Left kidney (tissue), 2 donors: ENCODE measurements around the gene S1PR4. TPM values are rescaled to one million over a fixed set of nuclear protein-coding genes. Genes with fewer than 3 reads are reported as not detected.
A peak's percentile ranks its signal among the peaks of the same experiment; 100 is the strongest.
"Not testable (repeated sequence)": the region's sequence is repeated elsewhere in the genome, so short reads cannot be mapped to it uniquely, and the experiment has no call there.

Experiments used
- DNase-seq: peaks from one replicate; pipeline ENCODE4 v3.0.0-alpha.2; 2013
- polyA plus RNA-seq: library from polyadenylated mRNA; unstranded; fragments of 120-200 nt; gene quantifications from one replicate; pipeline ENCODE4 v1.2.1, GENCODE V29; 2013; ENCODE audit not compliant: insufficient read length

S1PR4 gene
- polyA plus RNA-seq, 1 donor = 0.12 TPM

DNA sequence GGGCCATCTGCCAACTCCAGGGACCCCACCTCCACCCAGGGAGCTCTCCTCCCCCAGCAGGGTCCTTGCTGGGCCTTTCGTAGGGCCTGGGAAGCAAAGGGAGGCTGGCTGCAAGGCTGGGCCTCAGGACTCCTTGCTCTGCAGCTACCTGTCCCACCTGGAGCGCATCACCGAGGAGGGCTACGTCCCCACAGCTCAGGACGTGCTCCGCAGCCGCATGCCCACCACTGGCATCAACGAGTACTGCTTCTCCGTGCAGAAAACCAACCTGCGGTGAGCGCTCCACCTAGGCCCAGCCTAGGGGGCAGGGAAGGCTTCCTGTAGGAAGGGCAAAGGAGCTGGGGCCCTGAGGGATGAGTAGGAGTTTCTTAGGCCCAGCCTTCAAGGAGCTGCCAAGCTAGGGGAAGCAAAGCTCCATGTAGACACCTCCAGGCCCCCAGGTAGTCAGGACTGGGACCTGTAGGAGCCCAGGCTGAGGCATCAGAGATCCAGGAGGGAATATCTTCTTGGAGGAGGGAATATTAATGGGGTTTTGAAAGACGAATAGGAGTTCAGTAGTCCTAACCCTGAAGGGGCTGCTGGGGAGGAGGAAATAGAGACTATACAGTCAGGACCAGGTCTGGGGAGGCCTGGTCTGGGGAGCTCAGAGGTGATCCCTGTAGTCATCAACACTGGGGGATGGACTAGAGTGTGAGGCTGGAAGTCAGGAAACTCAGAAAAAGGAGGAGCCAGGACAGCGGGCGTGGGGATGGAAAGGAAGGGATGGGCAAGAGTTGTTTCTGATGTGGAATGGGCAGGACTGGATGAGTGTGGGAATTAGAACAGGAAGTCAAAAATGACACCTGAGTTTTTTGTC lies 26.8 kb upstream of the S1PR4 start:
- no peak for DNase-seq

DNA sequence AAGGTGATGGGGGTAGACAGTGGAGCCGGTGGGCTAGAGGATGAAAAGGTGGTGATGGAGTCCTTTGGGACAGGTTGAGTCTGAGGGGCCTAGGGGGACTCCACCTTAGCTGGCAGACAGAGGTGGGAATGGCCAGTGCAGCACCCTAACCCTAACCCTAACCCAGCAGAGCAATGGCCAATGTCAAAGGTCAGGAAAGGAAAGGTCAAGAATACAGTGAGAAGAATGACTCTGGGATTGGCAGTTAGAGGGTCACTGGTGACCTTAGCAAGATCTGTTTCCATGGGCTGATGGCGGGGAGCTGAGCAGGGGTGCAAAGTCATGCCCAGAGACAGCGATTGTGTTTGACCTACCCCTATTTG lies 26.2 kb upstream of the S1PR4 start:
- no peak for DNase-seq

GRCh38 chr19:3153286-3154230 lies 25.0 kb upstream of the S1PR4 start:
- no peak for DNase-seq

- DNase-seq = not testable (repeated sequence)
Measured at GRCh38 chr19:3154447-3154846, 24.1 kb upstream of the S1PR4 start.

- no peak for DNase-seq
Measured at GRCh38 chr19:3154957-3155736, 23.4 kb upstream of the S1PR4 start.

DNA sequence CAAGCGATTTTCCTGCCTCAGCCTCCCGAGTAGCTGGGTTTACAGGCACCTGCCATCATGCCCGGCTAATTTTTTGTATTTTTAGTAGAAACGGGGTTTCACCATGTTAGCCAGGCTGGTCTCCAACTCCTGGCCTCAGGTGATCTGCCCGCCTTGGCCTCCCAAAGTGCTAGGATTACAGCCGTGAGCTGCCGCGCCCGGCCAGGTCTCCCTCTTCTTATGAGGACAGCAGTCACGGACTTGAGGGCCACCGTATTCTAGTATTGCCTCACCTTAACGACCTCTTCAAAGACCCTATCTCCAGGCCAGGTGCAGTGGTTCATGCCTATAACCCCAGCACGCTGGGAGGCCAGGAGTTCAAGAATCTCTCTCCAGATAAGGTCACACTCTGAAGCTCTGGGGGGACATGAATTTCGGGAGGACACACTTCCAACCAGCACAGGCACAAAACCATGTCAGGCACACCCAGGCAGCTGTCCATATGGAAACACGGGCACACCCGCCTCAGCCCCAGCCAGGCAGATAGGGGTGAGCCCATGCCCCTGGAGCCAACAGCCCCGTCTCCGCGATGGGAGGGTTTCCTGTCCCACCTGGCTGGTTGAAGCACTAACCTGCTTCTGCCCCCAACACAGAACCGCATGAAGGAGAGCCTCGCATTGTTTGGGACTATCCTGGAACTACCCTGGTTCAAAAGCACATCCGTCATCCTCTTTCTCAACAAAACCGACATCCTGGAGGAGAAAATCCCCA lies 21.3 kb upstream of the S1PR4 start:
- DNase-seq = no peak

- no peak for DNase-seq
Measured at GRCh38 chr19:3159565-3159964, 19.0 kb upstream of the S1PR4 start.

DNA sequence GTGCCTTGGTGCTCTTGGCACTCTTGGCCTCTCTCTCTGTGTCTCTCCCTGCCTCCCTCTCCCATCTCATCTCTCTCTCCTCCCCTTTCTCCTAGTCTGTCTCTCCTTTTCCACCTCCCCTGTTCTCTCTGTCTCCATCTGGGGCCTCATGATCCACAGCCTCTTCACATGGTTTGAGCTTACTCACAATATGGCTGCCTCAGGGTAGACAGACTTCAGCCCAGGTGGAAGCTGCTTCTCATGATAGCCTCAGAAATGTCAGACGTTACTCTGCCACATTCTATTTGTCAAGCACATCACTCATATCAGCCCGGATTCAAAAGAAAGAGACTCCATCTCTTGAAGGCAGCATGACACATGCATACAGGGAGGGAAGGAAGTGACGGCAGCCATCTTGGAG lies 18.4 kb upstream of the S1PR4 start:
- no peak for DNase-seq

DNA sequence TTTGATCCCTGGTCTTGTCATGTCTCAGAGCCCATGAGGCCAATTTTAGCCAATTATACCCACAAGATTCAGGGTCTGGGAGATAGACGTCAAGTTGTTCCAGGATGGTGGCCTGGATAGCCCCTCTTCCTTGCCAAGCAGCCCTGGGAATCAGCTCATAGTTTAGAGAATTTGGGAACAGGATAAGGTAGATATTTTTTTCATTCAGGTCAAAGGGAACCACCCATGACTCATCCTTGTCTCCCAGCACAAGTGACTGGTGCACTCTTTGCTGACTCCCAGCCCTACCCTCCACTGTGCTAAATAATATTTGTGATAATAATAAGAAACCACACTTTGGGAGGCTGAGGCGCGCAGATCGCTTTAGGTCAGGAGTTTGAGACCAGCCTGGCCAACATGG lies 17.1 kb upstream of the S1PR4 start:
- DNase-seq = no peak

DNA sequence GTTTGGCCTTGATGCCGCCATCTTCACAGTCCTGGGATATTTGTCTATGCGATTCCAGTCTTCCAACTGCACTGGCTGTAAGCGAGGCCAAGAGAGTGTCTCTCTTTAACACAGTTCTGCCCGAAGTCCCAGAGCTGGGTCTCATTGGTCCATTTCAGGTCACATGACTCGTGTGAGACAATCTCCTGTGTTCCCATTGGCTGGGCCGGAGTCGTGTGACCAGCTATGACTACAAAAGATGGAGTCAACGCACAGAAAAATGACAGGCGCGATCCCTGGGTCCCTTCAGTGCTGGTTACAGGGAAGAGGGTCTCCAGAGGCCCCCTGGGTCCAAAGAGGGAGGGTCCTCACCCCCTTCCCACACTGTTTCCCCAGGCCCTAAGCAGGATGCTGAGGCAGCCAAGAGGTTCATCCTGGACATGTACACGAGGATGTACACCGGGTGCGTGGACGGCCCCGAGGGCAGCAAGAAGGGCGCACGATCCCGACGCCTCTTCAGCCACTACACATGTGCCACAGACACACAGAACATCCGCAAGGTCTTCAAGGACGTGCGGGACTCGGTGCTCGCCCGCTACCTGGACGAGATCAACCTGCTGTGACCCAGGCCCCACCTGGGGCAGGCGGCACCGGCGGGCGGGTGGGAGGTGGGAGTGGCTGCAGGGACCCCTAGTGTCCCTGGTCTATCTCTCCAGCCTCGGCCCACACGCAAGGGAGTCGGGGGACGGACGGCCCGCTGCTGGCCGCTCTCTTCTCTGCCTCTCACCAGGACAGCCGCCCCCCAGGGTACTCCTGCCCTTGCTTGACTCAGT lies 15.9 kb upstream of the S1PR4 start:
- no peak for DNase-seq

DNA sequence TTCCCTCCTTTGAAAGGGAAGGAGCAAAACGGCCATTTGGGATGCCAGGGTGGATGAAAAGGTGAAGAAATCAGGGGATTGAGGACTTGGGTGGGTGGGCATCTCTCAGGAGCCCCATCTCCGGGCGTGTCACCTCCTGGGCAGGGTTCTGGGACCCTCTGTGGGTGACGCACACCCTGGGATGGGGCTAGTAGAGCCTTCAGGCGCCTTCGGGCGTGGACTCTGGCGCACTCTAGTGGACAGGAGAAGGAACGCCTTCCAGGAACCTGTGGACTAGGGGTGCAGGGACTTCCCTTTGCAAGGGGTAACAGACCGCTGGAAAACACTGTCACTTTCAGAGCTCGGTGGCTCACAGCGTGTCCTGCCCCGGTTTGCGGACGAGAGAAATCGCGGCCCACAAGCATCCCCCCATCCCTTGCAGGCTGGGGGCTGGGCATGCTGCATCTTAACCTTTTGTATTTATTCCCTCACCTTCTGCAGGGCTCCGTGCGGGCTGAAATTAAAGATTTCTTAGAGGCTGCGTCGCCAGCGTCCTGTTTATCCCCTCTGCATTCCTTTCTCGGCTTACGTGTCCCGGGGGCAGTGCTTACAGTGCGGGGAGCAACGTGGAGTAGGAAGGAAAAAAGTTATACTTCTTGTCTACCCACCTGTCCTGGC lies 15.2 kb upstream of the S1PR4 start:
- peak; percentile 54 for DNase-seq

DNA sequence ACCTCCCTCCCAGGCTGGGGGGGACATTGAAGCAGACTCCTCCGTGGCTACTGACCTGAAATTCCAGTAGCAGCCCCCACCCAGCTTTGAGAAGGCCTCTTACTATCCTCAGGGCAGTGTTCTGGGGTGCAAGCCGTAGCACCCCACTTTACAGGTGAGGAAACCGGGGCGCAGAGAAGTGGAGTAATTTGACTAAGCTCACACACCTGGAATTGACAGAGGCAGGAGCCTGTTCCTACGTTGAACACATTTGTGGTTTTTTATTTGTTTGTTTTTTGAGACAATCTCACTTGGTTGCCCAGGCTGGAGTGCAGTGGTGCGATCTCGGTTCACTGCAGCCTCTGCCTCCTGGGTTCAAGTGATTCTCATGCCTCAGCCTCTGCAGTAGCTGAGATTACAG lies 14.6 kb upstream of the S1PR4 start:
- DNase-seq = no peak

- DNase-seq = no peak
Measured at GRCh38 chr19:3167533-3168272, 10.9 kb upstream of the S1PR4 start.

DNA sequence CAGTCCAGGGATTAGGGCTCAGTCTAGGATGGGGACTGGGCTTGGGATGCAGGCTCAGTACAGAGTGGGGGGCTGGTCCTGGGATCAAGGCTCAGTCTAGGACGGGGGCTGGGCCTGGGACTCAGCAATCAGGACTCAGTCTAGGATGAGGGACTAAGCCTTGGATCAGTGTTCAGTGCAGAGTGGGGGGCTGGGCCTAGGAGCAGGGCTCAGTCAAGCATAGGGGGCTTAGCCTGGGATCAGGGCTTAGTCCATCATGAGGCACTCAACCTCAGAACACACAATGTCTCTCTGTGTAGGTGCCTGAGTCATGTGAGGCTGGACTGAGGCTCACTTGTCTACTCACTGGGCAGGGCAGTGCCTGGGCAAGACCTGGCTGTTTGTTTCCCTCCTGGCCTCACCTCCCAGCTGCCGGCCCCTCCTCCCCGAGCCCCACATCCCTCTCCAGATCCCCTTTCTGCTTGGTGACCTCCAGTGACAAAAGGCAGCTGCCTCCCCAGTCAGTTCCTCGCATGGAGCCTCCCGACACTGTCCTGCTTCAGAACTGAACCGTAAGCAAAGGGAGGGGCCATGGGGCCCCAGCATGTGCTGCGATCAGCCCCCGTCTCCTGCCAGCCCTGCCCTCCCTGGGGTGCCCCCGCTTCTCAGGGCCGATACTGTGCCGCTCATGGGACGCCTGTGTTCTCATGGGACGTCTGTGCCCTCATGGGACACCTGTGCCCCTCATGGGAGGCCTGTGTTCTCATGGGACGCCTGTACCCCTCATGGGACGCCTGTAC lies 6.5 kb upstream of the S1PR4 start:
- no peak for DNase-seq

DNA sequence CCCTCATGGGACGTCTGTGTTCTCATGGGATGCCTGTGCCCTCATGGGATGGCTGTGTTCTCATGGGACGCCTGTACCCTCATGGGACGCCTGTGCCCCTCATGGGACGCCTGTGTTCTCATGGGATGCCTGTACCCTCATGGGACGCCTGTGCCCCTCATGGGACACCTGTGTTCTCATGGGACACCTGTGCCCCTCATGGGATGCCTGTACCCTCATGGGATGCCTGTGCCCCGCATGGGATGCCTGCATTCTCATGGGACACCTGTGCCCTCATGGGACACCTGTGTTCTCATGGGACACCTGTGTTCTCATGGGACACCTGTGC lies 5.9 kb upstream of the S1PR4 start:
- not testable (repeated sequence) for DNase-seq

DNA sequence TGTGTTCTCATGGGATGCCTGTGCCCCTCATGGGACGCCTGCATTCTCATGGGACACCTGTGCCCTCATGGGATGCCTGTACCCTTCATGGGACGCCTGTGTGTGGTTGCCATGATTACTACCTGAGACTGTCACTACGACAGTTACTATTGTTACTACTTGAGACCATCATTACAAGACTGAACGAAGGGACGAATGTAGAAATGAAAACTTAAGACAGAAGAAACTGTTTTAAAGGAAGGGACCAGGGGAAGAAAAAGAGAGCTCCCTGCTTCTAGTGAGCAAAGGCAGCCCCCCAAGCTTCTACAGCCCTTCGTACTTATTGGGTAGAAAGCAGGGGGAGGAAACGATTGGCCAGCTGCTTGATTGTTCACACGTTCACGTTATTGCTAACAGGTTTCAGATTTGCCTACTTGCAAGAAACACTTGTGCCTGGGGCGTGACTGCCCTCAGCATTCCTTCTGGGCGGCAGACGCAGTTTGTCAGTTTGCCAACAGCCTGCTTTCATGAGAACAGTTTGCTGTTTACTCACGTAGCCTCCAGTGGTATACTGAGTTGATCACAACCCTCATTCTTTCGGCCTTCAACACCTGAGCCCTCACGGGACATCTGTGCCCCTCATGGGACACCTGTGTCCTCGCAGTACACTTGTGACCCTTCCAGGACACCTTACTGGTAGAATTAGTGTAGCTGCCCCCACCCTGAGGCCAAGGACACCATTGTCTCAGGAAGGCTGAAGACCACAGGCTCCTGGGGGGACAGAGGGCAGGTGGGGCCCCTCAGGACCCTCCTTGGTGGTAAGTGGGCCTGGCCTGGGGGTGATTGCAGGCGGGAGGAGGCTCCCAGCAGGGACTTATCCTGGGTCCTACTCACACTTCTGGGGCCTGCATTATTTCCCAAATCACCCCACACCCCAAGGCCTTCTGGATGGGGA lies 2.5 kb upstream of the S1PR4 start:
- no peak for DNase-seq

GRCh38 chr19:3176715-3177501 lies 1.7 kb upstream of the S1PR4 start:
- no peak for DNase-seq
